ENCODE data around the gene WFIKKN1. TPM values are rescaled to one million over a fixed set of nuclear protein-coding genes. Genes with fewer than 3 reads are reported as not detected.

Gene WFIKKN1
- total and polyA plus RNA-seq, 2 of the 13 experiments (the other 11 are each of a cell fraction or from before 2014, with no cell fraction given), result 1.7 to 4.9 TPM

DNA sequence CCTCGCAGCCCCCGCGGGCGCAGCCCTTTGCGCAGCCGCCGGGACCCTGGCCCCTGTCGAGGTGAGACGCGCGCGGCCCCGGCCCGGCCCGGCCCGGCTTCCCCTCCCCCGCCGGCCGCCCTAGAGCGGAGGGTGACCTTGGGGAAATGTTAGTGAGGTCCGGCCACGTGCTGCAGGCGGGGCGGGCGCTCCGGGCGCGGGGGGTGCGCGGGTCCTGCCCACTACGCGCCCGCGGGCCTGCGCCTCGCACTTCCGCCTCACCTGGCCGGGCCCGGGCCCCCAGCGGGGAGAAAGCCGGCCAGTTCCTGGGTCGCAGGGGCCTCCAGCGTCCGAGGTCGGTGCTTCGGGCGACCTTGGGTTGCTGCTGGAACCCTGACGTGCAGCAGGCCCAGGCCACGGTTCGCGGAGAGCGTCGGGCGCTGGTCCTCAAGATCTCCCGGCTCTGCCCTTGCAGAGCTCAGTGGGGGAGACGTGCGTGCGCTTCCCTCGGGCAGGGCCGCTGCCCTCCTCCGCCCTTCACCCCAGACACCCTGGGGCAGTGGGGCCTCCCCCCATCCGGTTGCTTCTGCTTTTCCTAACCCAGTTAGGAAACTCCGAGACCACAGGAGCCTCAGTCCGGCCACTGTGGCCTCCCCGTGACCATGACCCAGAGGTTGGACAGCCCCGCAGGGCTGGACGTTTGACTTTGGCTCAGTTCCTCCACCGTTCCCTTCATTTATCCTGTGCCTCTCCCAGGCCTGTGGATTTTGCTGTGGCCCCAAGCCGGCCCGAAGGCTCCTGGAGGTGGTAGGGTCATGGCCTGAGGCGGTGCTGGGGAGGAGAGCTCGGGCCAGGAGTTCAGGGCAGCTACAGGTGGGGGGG, 11.6 kb downstream of the WFIKKN1 start (continued):
- TF ChIP-seq, protein P1, sequence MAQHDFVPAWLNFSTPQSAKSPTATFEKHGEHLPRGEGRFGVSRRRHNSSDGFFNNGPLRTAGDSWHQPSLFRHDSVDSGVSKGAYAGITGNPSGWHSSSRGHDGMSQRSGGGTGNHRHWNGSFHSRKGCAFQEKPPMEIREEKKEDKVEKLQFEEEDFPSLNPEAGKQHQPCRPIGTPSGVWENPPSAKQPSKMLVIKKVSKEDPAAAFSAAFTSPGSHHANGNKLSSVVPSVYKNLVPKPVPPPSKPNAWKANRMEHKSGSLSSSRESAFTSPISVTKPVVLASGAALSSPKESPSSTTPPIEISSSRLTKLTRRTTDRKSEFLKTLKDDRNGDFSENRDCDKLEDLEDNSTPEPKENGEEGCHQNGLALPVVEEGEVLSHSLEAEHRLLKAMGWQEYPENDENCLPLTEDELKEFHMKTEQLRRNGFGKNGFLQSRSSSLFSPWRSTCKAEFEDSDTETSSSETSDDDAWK (CRISPR knock-in tag; IDR thresholded peaks at IDR 0.05), result no peak
- peak; percentile 55 for TF ChIP-seq SALL1 (CRISPR knock-in tag; IDR thresholded peaks at IDR 0.05)
- no peak for TF ChIP-seq ZNF746 (CRISPR knock-in tag; IDR thresholded peaks at IDR 0.05)
- TF ChIP-seq ZNF678 (CRISPR knock-in tag; IDR thresholded peaks at IDR 0.05), result no peak
- peak; percentile 24; the same call in 1 of the 2 replicates for TF ChIP-seq RAD21 (CRISPR knock-in tag; IDR thresholded peaks at IDR 0.05)
- TF ChIP-seq ZZZ3 (CRISPR knock-in tag; IDR thresholded peaks at IDR 0.05; ENCODE audit: borderline replicate concordance), result no peak
- TF ChIP-seq, protein P2, sequence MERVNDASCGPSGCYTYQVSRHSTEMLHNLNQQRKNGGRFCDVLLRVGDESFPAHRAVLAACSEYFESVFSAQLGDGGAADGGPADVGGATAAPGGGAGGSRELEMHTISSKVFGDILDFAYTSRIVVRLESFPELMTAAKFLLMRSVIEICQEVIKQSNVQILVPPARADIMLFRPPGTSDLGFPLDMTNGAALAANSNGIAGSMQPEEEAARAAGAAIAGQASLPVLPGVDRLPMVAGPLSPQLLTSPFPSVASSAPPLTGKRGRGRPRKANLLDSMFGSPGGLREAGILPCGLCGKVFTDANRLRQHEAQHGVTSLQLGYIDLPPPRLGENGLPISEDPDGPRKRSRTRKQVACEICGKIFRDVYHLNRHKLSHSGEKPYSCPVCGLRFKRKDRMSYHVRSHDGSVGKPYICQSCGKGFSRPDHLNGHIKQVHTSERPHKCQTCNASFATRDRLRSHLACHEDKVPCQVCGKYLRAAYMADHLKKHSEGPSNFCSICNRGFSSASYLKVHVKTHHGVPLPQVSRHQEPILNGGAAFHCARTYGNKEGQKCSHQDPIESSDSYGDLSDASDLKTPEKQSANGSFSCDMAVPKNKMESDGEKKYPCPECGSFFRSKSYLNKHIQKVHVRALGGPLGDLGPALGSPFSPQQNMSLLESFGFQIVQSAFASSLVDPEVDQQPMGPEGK (CRISPR knock-in tag; IDR thresholded peaks at IDR 0.05), result peak; percentile 78
- no peak for TF ChIP-seq NFKB2 (CRISPR knock-in tag; IDR thresholded peaks at IDR 0.05; ENCODE audit: borderline replicate concordance)
- no peak for TF ChIP-seq CHD4 (IDR thresholded peaks at IDR 0.05; ENCODE audit: borderline replicate concordance, low read length)
- TF ChIP-seq ZNF652 (CRISPR knock-in tag; IDR thresholded peaks at IDR 0.05; ENCODE audit: borderline replicate concordance, low read depth), result no peak
- TF ChIP-seq POLR2AphosphoS5 (IDR thresholded peaks at IDR 0.05; ENCODE audit: low read depth, low read length), result no peak
- TF ChIP-seq SAP130 (CRISPR knock-in tag; IDR thresholded peaks at IDR 0.05; ENCODE audit: low read depth), result peak; percentile 64
- TF ChIP-seq AHR (CRISPR knock-in tag; IDR thresholded peaks at IDR 0.05), result no peak
- peak; percentile 82; the same call in 1 of the 2 replicates for TF ChIP-seq TOPORS (CRISPR knock-in tag; IDR thresholded peaks at IDR 0.05)
- no peak for TF ChIP-seq PRDM4 (CRISPR knock-in tag; IDR thresholded peaks at IDR 0.05; ENCODE audit: borderline replicate concordance)
- peak; percentile 19; the same call in 1 of the 2 replicates for TF ChIP-seq HDAC2 (CRISPR knock-in tag; IDR thresholded peaks at IDR 0.05)
- TF ChIP-seq, protein P3, sequence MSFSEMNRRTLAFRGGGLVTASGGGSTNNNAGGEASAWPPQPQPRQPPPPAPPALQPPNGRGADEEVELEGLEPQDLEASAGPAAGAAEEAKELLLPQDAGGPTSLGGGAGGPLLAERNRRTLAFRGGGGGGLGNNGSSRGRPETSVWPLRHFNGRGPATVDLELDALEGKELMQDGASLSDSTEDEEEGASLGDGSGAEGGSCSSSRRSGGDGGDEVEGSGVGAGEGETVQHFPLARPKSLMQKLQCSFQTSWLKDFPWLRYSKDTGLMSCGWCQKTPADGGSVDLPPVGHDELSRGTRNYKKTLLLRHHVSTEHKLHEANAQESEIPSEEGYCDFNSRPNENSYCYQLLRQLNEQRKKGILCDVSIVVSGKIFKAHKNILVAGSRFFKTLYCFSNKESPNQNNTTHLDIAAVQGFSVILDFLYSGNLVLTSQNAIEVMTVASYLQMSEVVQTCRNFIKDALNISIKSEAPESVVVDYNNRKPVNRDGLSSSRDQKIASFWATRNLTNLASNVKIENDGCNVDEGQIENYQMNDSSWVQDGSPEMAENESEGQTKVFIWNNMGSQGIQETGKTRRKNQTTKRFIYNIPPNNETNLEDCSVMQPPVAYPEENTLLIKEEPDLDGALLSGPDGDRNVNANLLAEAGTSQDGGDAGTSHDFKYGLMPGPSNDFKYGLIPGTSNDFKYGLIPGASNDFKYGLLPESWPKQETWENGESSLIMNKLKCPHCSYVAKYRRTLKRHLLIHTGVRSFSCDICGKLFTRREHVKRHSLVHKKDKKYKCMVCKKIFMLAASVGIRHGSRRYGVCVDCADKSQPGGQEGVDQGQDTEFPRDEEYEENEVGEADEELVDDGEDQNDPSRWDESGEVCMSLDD (CRISPR knock-in tag; IDR thresholded peaks at IDR 0.05; ENCODE audit: borderline replicate concordance), result no peak; the same call in 1 of the 2 replicates
- TF ChIP-seq, protein P4, sequence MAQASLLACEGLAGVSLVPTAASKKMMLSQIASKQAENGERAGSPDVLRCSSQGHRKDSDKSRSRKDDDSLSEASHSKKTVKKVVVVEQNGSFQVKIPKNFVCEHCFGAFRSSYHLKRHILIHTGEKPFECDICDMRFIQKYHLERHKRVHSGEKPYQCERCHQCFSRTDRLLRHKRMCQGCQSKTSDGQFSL (CRISPR knock-in tag; IDR thresholded peaks at IDR 0.05), result peak; percentile 82
- no peak for TF ChIP-seq TEAD3 (CRISPR knock-in tag; optimal IDR thresholded peaks at IDR 0.05; ENCODE audit: borderline replicate concordance)
